ENCODE data around the gene NXPH4. TPM values are rescaled to one million over a fixed set of nuclear protein-coding genes. Genes with fewer than 3 reads are reported as not detected.
A peak's percentile ranks its signal among the peaks of the same experiment; 100 is the strongest.

The NXPH4 gene
- total RNA-seq, 1 donor from 2014 or later = not detected

GRCh38 chr12:57243521-57244311 is 27.1 kb downstream of the NXPH4 start:
- Histone ChIP-seq H3K4me3 (peak overlapping the region; percentile 36), H3K9me3 (no peaks in the 10 kb centered on the region), H3K27ac (no peak overlapping the region), H3K4me1 (peaks cover 54% of the 10 kb centered on the region), H3K27me3 (ENCODE audit: low read depth) (peaks cover 54% of the 10 kb centered on the region), H3K36me3 (no peaks in the 10 kb centered on the region)
- peak; percentile 75 for TF ChIP-seq CTCF (IDR thresholded peaks at IDR 0.05)
- peak; percentile 88 for DNase-seq
- intact Hi-C loops (cut with DNase I) = no loop called here
- peak; percentile 57 to 64 for ATAC-seq

- no peak for ATAC-seq
- H3K4me3 ChIP-seq = no peak overlapping the region
- TF ChIP-seq CTCF (IDR thresholded peaks at IDR 0.05) = no peak
- peaks cover 49% of the 10 kb centered on the region for H3K27me3 ChIP-seq (ENCODE audit: low read depth)
- H3K36me3 ChIP-seq = no peaks in the 10 kb centered on the region
- H3K4me1 ChIP-seq = peaks cover 48% of the 10 kb centered on the region
- H3K9me3 ChIP-seq = no peaks in the 10 kb centered on the region
- no peak for DNase-seq
- no peak overlapping the region for H3K27ac ChIP-seq
- intact Hi-C loops (cut with DNase I) = no loop called here
These were observed 27.7 kb downstream of the NXPH4 start for GRCh38 chr12:57244312-57244696.

GRCh38 chr12:57247041-57247440 is 30.4 kb downstream of the NXPH4 start:
- H3K36me3 ChIP-seq = no peaks in the 10 kb centered on the region
- ATAC-seq (no peak), DNase-seq (no peak)
- H3K27ac ChIP-seq = no peak overlapping the region
- H3K4me1 ChIP-seq = peaks cover 21% of the 10 kb centered on the region
- intact Hi-C loops (cut with DNase I) = no loop called here
- TF ChIP-seq CTCF (IDR thresholded peaks at IDR 0.05) = no peak
- no peaks in the 10 kb centered on the region for H3K9me3 ChIP-seq
- H3K27me3 ChIP-seq (ENCODE audit: low read depth) = peaks cover 22% of the 10 kb centered on the region
- no peak overlapping the region for H3K4me3 ChIP-seq

GRCh38 chr12:57248934-57249742 is 32.5 kb downstream of the NXPH4 start:
- ATAC-seq = peak; percentile 48 to 60
- H3K4me1 ChIP-seq = no peaks in the 10 kb centered on the region
- H3K9me3 ChIP-seq = no peaks in the 10 kb centered on the region
- no peak for TF ChIP-seq CTCF (IDR thresholded peaks at IDR 0.05)
- no peak overlapping the region for H3K27ac ChIP-seq
- intact Hi-C loops (cut with DNase I) = no loop called here
- H3K27me3 ChIP-seq (ENCODE audit: low read depth) = peaks cover 3% of the 10 kb centered on the region
- H3K36me3 ChIP-seq = no peaks in the 10 kb centered on the region
- H3K4me3 ChIP-seq = peak overlapping the region; percentile 18
- no peak for DNase-seq

- no peak for TF ChIP-seq CTCF (IDR thresholded peaks at IDR 0.05)
- intact Hi-C loops (cut with DNase I) = no loop called here
- Histone ChIP-seq H3K4me3 (no peak overlapping the region), H3K4me1 (no peaks in the 10 kb centered on the region), H3K36me3 (peaks cover 13% of the 10 kb centered on the region), H3K9me3 (no peaks in the 10 kb centered on the region), H3K27ac (no peak overlapping the region), H3K27me3 (ENCODE audit: low read depth) (no peaks in the 10 kb centered on the region)
- DNase-seq (no peak), ATAC-seq (no peak)
These were observed 33.9 kb downstream of the NXPH4 start for GRCh38 chr12:57250541-57250940.
